GDM1 (cell line): ENCODE results near the gene TOP3A.
"Not testable (repeated sequence)": the region's sequence is repeated elsewhere in the genome, so short reads cannot be mapped to it uniquely, and the experiment has no call there.

Source experiments
- DNase-seq: peaks from one replicate; lab custom pipeline; 2025; lab: John Stamatoyannopoulos, UW

Gene TOP3A

GRCh38 chr17:18323507-18324139 is 8.8 kb upstream of the TOP3A start:
- DNase-seq = no peak

GRCh38 chr17:18323007-18323406 is 8.2 kb upstream of the TOP3A start:
- DNase-seq = no peak

- DNase-seq = no peak
Observed at GRCh38 chr17:18322522-18322921, 7.7 kb upstream of the TOP3A start.

GRCh38 chr17:18321309-18321708 is 6.5 kb upstream of the TOP3A start:
- no peak for DNase-seq

- no peak for DNase-seq
Observed at GRCh38 chr17:18320301-18320700, 5.5 kb upstream of the TOP3A start.

GRCh38 chr17:18319604-18320256 is 4.9 kb upstream of the TOP3A start:
- peak; percentile 10 for DNase-seq

GRCh38 chr17:18318771-18319450 is 4.1 kb upstream of the TOP3A start:
- DNase-seq = no peak

- DNase-seq = no peak
Observed at GRCh38 chr17:18318117-18318516, 3.3 kb upstream of the TOP3A start.

GRCh38 chr17:18315961-18316360 is 1.2 kb upstream of the TOP3A start:
- no peak for DNase-seq

- no peak for DNase-seq
Observed at GRCh38 chr17:18315562-18315922, 748 bp upstream of the TOP3A start.

GRCh38 chr17:18314059-18314730 is 599 bp downstream of the TOP3A start:
- no peak for DNase-seq

GRCh38 chr17:18309202-18309601 is 5.6 kb downstream of the TOP3A start:
- no peak for DNase-seq

GRCh38 chr17:18303206-18303605 is 11.6 kb downstream of the TOP3A start:
- DNase-seq = not testable (repeated sequence)

- no peak for DNase-seq
Observed at GRCh38 chr17:18300725-18301480, 13.9 kb downstream of the TOP3A start.

GRCh38 chr17:18298061-18298460 is 16.7 kb downstream of the TOP3A start:
- not testable (repeated sequence) for DNase-seq

GRCh38 chr17:18291718-18292540 is 22.9 kb downstream of the TOP3A start:
- DNase-seq = no peak

GRCh38 chr17:18285296-18285695 is 29.5 kb downstream of the TOP3A start:
- DNase-seq = no peak

GRCh38 chr17:18281788-18282187 is 33.0 kb downstream of the TOP3A start:
- DNase-seq = no peak

- no peak for DNase-seq
Observed at GRCh38 chr17:18280766-18281371, 33.9 kb downstream of the TOP3A start.

- no peak for DNase-seq
Observed at GRCh38 chr17:18280249-18280648, 34.5 kb downstream of the TOP3A start.

GRCh38 chr17:18278867-18279266 is 35.9 kb downstream of the TOP3A start:
- DNase-seq = no peak
